Stimulated activated CD8-positive, alpha-beta memory T cell treated with anti-CD3 and anti-CD28 coated beads, Interleukin-7, amount 100 ng/mL, for 4 hours (primary cell): ENCODE measurements around the gene RGS16.

Experiments
- DNase-seq, 2 donors: peaks; one replicate each; pipeline ENCODE4 v3.0.0-alpha.2; 2020; ENCODE audit warnings: low read depth in 2 of 2

The RGS16 gene

GRCh38 chr1:182608845-182609610 is 4.8 kb upstream of the RGS16 start:
- no peak for DNase-seq

GRCh38 chr1:182608236-182608635 is 4.0 kb upstream of the RGS16 start:
- no peak for DNase-seq

GRCh38 chr1:182607566-182607965 is 3.4 kb upstream of the RGS16 start:
- no peak for DNase-seq

- no peak for DNase-seq
These were observed 479 bp downstream of the RGS16 start for GRCh38 chr1:182603646-182604174.

GRCh38 chr1:182602935-182603645 is 1.1 kb downstream of the RGS16 start:
- no peak for DNase-seq

GRCh38 chr1:182601913-182602312 is 2.3 kb downstream of the RGS16 start:
- DNase-seq: no peak

- DNase-seq: peak in 1 of 2 donors; percentile 44
These were observed 2.8 kb downstream of the RGS16 start for GRCh38 chr1:182601416-182601786.

GRCh38 chr1:182600745-182601415 is 3.3 kb downstream of the RGS16 start:
- no peak for DNase-seq

GRCh38 chr1:182600036-182600713 is 4.0 kb downstream of the RGS16 start:
- DNase-seq: no peak

GRCh38 chr1:182599339-182599738 is 4.8 kb downstream of the RGS16 start:
- no peak for DNase-seq

GRCh38 chr1:182598296-182598695 is 5.9 kb downstream of the RGS16 start:
- no peak for DNase-seq

GRCh38 chr1:182596934-182597333 is 7.3 kb downstream of the RGS16 start:
- no peak for DNase-seq

GRCh38 chr1:182595641-182596240 is 8.4 kb downstream of the RGS16 start:
- peak in 1 of 2 donors; percentile 51 for DNase-seq

GRCh38 chr1:182589931-182590330 is 14.3 kb downstream of the RGS16 start:
- DNase-seq: no peak

GRCh38 chr1:182589520-182589919 is 14.7 kb downstream of the RGS16 start:
- no peak for DNase-seq

GRCh38 chr1:182588500-182589396 is 15.4 kb downstream of the RGS16 start, which contains the start of gene RNASEL:
RNASEL (minus strand) TSS chr1:182589256; CDS start chr1:182586806, 2,450 bp downstream.
- peak; percentile 36 to 42 for DNase-seq

GRCh38 chr1:182587666-182588499 is 16.3 kb downstream of the RGS16 start:
- no peak for DNase-seq

- DNase-seq: no peak
These were observed 17.1 kb downstream of the RGS16 start for GRCh38 chr1:182587093-182587492.

- DNase-seq: no peak
These were observed 17.8 kb downstream of the RGS16 start for GRCh38 chr1:182586380-182586779.
